Kidney (tissue), 14 donors: ENCODE measurements around the gene CRMP1. TPM values are rescaled to one million over a fixed set of nuclear protein-coding genes. Genes with fewer than 3 reads are reported as not detected.

Source experiments
- DNase-seq, 5 donors: peaks; one replicate each; pipeline ENCODE4 v3.0.0-alpha.2; 2013 to 2020
- FAIRE-seq: peaks from 2 replicates; lab custom pipeline; 2012; peaks lifted over from hg19 to GRCh38; lab: Jason Lieb, UNC
- H3K27ac ChIP-seq, 2 donors: one replicate each; pipeline ENCODE4 v1.7.0; 2013; ENCODE audit warnings: low read depth in 2 of 2, low read length in 2 of 2, inconsistent platforms in 1 of 2
- H3K27me3 ChIP-seq: one replicate; pipeline ENCODE4 v1.7.1; 2013; ENCODE audit warnings: low read length, inconsistent platforms; ENCODE audit not compliant: control insufficient read depth, insufficient read depth
- H3K36me3 ChIP-seq, 3 donors: one replicate each; pipeline versions ENCODE4 v1.7.0 to v1.7.1; 2013; ENCODE audit warnings: low read length in 3 of 3, control low read depth in 1 of 3, inconsistent platforms in 1 of 3; ENCODE audit not compliant: insufficient read depth in 3 of 3, control insufficient read depth in 2 of 3
- H3K4me1 ChIP-seq, 3 donors: one replicate each; pipeline versions ENCODE4 v1.7.0 to v1.7.1; 2013; ENCODE audit warnings: low read length in 3 of 3, inconsistent platforms in 1 of 3, low read depth in 1 of 3; ENCODE audit not compliant: control insufficient read depth in 2 of 3, insufficient read depth in 2 of 3
- H3K4me3 ChIP-seq, 3 donors: one replicate each; pipeline versions ENCODE4 v1.7.0 to v1.8.1; 2013; ENCODE audit warnings: low read length in 3 of 3, control low read depth in 1 of 3, inconsistent platforms in 1 of 3
- H3K9ac ChIP-seq, 3 donors: one replicate each; pipeline versions ENCODE4 v1.7.0 to v1.7.1; 2013; ENCODE audit warnings: low read length in 3 of 3, control low read depth in 1 of 3, inconsistent platforms in 1 of 3
- H3K9me3 ChIP-seq, 3 donors: one replicate each; pipeline versions ENCODE4 v1.7.0 to v1.7.1; 2013; ENCODE audit warnings: low read length in 3 of 3, control low read depth in 1 of 3, inconsistent platforms in 1 of 3; ENCODE audit not compliant: control insufficient read depth in 2 of 3, insufficient read depth in 1 of 3
- intact Hi-C: fragments of 100-400 bp; cut with DNase I; formaldehyde crosslinking; loops from one replicate; pipeline ENCODE4 v1.11.1; 2022
- polyA plus RNA-seq: library from polyadenylated mRNA; stranded (reverse); fragments of 350-450 nt; fragmentation: Illumina TruSeq; extraction: RNeasy Lipid Tissue Mini Kit (QIAGEN cat#74804); gene quantifications from one replicate; pipeline ENCODE4 v1.2.3, GENCODE V29; 2014; ENCODE audit warnings: low read depth, low replicate concordance; ENCODE audit not compliant: insufficient read depth
- total RNA-seq: library from RNA; stranded (reverse); fragmentation: NEBNext Ultra II Directional; extraction: Animal tissue kit (Norgen Biotek cat#: 25700); gene quantifications from one replicate; pipeline ENCODE4 v1.2.1, GENCODE V29; 2021
- TF ChIP-seq, protein P1 (sequence below): IDR thresholded peaks from 3 replicates; pipeline ENCODE4 v1.5.1; 2012; ENCODE audit warnings: mild to moderate bottlenecking, moderate library complexity, borderline replicate concordance; ENCODE audit not compliant: insufficient read depth; ENCODE audit errors: extremely low read depth
- donor health status: control.
- donor health status: control.
- donor health status: control.
- donor health status: control.
- donor health status: control.
- donor health status: DM: yes; HTN: yes; CAD: no.
- donor health status: Normal renal cell carcinoma (clear cell type).

Gene CRMP1
- total and polyA plus RNA-seq, 2 donors from 2014 or later: 0.26 to 0.66 TPM

DNA sequence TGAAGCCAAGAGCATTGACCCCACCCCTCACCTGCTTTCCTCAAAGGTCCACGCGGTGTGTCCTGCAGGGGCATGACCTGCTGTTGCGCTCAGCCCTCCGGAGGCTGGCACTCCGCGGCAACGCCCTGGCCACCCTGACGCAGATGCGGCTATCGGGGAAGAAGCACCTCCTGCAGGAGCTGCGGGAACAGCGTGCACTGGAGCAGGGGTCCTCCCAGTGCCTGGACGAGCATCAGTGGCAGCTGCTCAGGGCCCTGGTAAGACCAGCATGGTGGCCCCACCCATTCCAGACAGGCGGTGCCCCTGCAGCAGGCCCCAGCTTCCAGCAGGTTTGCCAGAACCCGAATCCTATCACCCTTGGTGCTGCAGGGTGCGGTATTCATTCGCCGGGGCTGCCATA lies 95.9 kb downstream of the CRMP1 start:
- Histone ChIP-seq H3K4me3 (no peak overlapping the region), H3K9ac (no peak overlapping the region), H3K9me3 (no peaks in the 10 kb centered on the region), H3K4me1 (no peaks in the 10 kb centered on the region), H3K27ac (no peak overlapping the region), H3K27me3 (no peaks in the 10 kb centered on the region), H3K36me3 (peaks cover 6 to 31% (median 18%) of the 10 kb centered on the region in 3 donors)
- TF ChIP-seq, protein P1, sequence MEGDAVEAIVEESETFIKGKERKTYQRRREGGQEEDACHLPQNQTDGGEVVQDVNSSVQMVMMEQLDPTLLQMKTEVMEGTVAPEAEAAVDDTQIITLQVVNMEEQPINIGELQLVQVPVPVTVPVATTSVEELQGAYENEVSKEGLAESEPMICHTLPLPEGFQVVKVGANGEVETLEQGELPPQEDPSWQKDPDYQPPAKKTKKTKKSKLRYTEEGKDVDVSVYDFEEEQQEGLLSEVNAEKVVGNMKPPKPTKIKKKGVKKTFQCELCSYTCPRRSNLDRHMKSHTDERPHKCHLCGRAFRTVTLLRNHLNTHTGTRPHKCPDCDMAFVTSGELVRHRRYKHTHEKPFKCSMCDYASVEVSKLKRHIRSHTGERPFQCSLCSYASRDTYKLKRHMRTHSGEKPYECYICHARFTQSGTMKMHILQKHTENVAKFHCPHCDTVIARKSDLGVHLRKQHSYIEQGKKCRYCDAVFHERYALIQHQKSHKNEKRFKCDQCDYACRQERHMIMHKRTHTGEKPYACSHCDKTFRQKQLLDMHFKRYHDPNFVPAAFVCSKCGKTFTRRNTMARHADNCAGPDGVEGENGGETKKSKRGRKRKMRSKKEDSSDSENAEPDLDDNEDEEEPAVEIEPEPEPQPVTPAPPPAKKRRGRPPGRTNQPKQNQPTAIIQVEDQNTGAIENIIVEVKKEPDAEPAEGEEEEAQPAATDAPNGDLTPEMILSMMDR: no peak
- intact Hi-C loops: no loop called here
- no peak for FAIRE-seq
- no peak for DNase-seq

DNA sequence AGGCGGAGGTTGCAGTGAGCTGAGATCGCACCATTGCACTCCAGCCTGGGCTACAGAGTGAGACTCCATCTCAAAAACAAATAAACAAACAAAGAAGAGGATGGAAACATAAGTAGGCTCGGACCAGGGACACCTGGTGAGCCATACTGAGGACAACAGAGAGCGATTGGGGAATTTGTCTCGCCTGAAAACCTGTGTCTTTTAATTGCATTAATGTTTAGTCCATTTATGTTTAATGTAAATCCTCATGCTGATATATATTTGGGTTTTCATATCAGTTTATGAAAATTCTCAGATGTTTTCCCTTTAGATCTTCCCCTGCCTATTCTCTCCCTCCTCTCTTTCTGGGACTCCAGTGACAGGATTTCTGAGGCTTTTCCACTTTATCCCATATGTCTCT lies 97.3 kb downstream of the CRMP1 start:
- Histone ChIP-seq H3K4me1 (no peaks in the 10 kb centered on the region), H3K36me3 (peaks cover 6 to 26% (median 16%) of the 10 kb centered on the region in 3 donors), H3K4me3 (no peak overlapping the region), H3K9me3 (no peaks in the 10 kb centered on the region), H3K27me3 (no peaks in the 10 kb centered on the region), H3K27ac (no peak overlapping the region), H3K9ac (no peak overlapping the region)
- intact Hi-C loops: no loop called here
- TF ChIP-seq, protein P1: no peak
- DNase-seq: no peak
- FAIRE-seq: no peak

DNA sequence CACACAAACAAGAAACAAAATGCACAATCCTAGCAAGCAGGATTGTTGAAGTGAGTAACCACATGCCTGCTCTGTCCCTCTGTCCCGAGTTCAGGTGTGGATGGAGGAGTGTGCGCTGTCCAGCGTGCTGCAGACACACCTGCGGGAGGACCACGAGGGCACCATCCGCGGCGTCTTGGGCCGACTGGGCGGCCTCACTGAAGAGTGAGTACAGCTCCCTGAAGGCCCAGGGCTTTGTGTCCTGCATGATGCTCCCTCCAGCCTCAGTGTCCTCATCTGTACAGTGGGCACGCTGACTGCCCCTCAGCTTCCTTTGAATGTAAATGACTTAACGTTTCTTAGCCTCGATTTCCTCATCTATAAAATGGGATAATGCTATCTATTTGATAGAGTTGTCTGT lies 99.4 kb downstream of the CRMP1 start:
- intact Hi-C loops: no loop called here
- TF ChIP-seq, protein P1: no peak
- H3K4me1 ChIP-seq: no peaks in the 10 kb centered on the region
- peak in 1 of 5 donors; percentile 40 for DNase-seq
- no peak overlapping the region for H3K9ac ChIP-seq
- no peak overlapping the region for H3K4me3 ChIP-seq
- FAIRE-seq: no peak
- H3K9me3 ChIP-seq: no peaks in the 10 kb centered on the region
- H3K27me3 ChIP-seq: no peaks in the 10 kb centered on the region
- H3K27ac ChIP-seq: no peak overlapping the region
- peaks cover 6 to 29% (median 9%) of the 10 kb centered on the region in 3 donors for H3K36me3 ChIP-seq

DNA sequence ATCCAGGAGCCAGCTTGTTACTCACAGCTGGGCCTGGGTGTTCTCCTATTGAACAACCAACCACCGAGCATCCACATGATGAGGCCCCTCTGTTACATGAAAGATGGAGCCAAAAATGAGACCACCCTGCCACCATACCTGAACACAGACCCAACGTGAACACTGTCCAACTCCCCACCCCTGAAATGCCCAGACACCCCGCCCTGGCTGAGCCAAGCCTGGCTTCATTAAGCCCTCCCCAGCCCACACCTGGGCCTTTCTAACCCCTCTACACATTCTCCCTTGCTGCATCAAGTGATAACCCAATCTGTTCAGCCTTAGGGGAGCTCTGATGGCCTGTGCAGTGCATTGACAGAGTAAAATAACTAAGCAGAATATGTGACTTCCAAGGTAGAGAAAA lies 101.2 kb downstream of the CRMP1 start:
- no peaks in the 10 kb centered on the region for H3K9me3 ChIP-seq
- no peaks in the 10 kb centered on the region for H3K4me1 ChIP-seq
- no peaks in the 10 kb centered on the region for H3K27me3 ChIP-seq
- DNase-seq (peak in 1 of 5 donors; percentile 43), FAIRE-seq (no peak)
- peaks cover 8 to 28% (median 18%) of the 10 kb centered on the region in 3 donors for H3K36me3 ChIP-seq
- TF ChIP-seq, protein P1: no peak
- H3K27ac ChIP-seq: no peak overlapping the region
- intact Hi-C loops: no loop called here
- H3K4me3 ChIP-seq: no peak overlapping the region
- no peak overlapping the region for H3K9ac ChIP-seq
